GM21447 (cell line): Measurements from ENCODE around the gene SEC22A.

Experiments used
- ATAC-seq: cut with Tn5 transposase; IDR thresholded peaks from one replicate; pipeline ENCODE4 v1.9.1; 2021; ENCODE audit not compliant: unreplicated experiment

The SEC22A gene

GRCh38 chr3:123286308-123287023 lies 84.7 kb downstream of the SEC22A start:
- ATAC-seq, result peak; percentile 51

- ATAC-seq, result no peak
Observed at GRCh38 chr3:123287051-123287961, 85.6 kb downstream of the SEC22A start.

- no peak for ATAC-seq
Observed at GRCh38 chr3:123287962-123288302, 86.2 kb downstream of the SEC22A start.

GRCh38 chr3:123289391-123290106 lies 87.8 kb downstream of the SEC22A start:
- no peak for ATAC-seq

GRCh38 chr3:123290107-123290930 lies 88.6 kb downstream of the SEC22A start:
- ATAC-seq, result no peak

- no peak for ATAC-seq
Observed at GRCh38 chr3:123290962-123291361, 89.2 kb downstream of the SEC22A start.

GRCh38 chr3:123291404-123291803 lies 89.7 kb downstream of the SEC22A start:
- ATAC-seq, result no peak

GRCh38 chr3:123292321-123293310 lies 90.9 kb downstream of the SEC22A start:
- ATAC-seq, result no peak

- no peak for ATAC-seq
Observed at GRCh38 chr3:123294296-123294938, 92.7 kb downstream of the SEC22A start.

GRCh38 chr3:123295171-123295900 lies 93.6 kb downstream of the SEC22A start:
- ATAC-seq, result no peak

- ATAC-seq, result no peak
Observed at GRCh38 chr3:123295901-123296250, 94.1 kb downstream of the SEC22A start.

- ATAC-seq, result no peak
Observed at GRCh38 chr3:123296261-123296660, 94.5 kb downstream of the SEC22A start.

- ATAC-seq, result no peak
Observed at GRCh38 chr3:123296836-123297626, 95.3 kb downstream of the SEC22A start.

GRCh38 chr3:123297627-123297899 lies 95.8 kb downstream of the SEC22A start:
- no peak for ATAC-seq

GRCh38 chr3:123298903-123299302 lies 97.2 kb downstream of the SEC22A start:
- ATAC-seq, result no peak

GRCh38 chr3:123299581-123299980 lies 97.8 kb downstream of the SEC22A start:
- no peak for ATAC-seq

GRCh38 chr3:123300056-123300455 lies 98.3 kb downstream of the SEC22A start:
- ATAC-seq, result no peak

- no peak for ATAC-seq
Observed at GRCh38 chr3:123300583-123300982, 98.8 kb downstream of the SEC22A start.
